Osteoblast (primary cell): ENCODE results near the gene ANAPC10. TPM values are rescaled to one million over a fixed set of nuclear protein-coding genes. Genes with fewer than 3 reads are reported as not detected.

ENCODE experiments used
- DNase-seq: peaks from one replicate; pipeline ENCODE4 v3.0.0; 2011; ENCODE audit warnings: low spot score, mixed read lengths; ENCODE audit not compliant: insufficient read length; ENCODE audit errors: missing footprints
- H2AFZ ChIP-seq: 2 replicates; pipeline ENCODE4 v1.6.0; 2011; ENCODE audit warnings: mild to moderate bottlenecking, low read length
- H3K27ac ChIP-seq: 2 replicates; pipeline ENCODE4 v1.5.1; 2011; ENCODE audit warnings: mild to moderate bottlenecking, low read depth, low read length, moderate library complexity
- H3K27me3 ChIP-seq: 2 replicates; pipeline ENCODE4 v1.6.0; 2012; ENCODE audit warnings: mild to moderate bottlenecking, control low read depth, inconsistent platforms, low read length, moderate library complexity; ENCODE audit not compliant: insufficient read depth
- H3K36me3 ChIP-seq: 2 replicates; pipeline ENCODE4 v1.5.1; 2011; ENCODE audit warnings: mild to moderate bottlenecking, low read length, control low read depth, moderate library complexity; ENCODE audit not compliant: insufficient read depth
- H3K4me1 ChIP-seq: 2 replicates; pipeline ENCODE4 v1.5.1; 2011; ENCODE audit warnings: mild to moderate bottlenecking, low read length, control low read depth, moderate library complexity; ENCODE audit not compliant: insufficient read depth
- H3K4me2 ChIP-seq: 2 replicates; pipeline ENCODE4 v1.6.0; 2011; ENCODE audit warnings: mild to moderate bottlenecking, low read length; ENCODE audit not compliant: insufficient read depth
- H3K4me3 ChIP-seq: fragments of 200-600 bp; sonication (generic); 3 replicates; pipeline ENCODE4 v1.5.1; 2012; ENCODE audit warnings: mild to moderate bottlenecking, low read length, inconsistent platforms; ENCODE audit not compliant: insufficient read depth
- H3K79me2 ChIP-seq: 2 replicates; pipeline ENCODE4 v1.6.0; 2012; ENCODE audit warnings: mild to moderate bottlenecking, low read length, control low read depth, inconsistent platforms; ENCODE audit not compliant: insufficient read depth
- H3K9me3 ChIP-seq: 2 replicates; pipeline ENCODE4 v1.5.1; 2011; ENCODE audit warnings: low read depth, low read length, control low read depth
- H4K20me1 ChIP-seq: 2 replicates; pipeline ENCODE4 v1.6.0; 2012; ENCODE audit warnings: mild to moderate bottlenecking, low read length, control low read depth; ENCODE audit not compliant: insufficient read depth
- CTCF ChIP-seq: IDR thresholded peaks from 2 replicates; pipeline ENCODE4 v1.5.1; 2011; ENCODE audit warnings: mild to moderate bottlenecking, low read depth, low read length, moderate library complexity; ENCODE audit errors: extremely low read depth
- total RNA-seq: library from RNA; depleted of rRNA; stranded (reverse); fragments of >200 nt; gene quantifications from 2 replicates; pipeline ENCODE4 v1.2.3, GENCODE V29; 2012

The ANAPC10 gene
- total RNA-seq, 1 donor: 22.8 TPM

- DNase-seq: no peak
Measured at GRCh38 chr4:145099653-145100052, 1.7 kb upstream of the ANAPC10 start.

DNA sequence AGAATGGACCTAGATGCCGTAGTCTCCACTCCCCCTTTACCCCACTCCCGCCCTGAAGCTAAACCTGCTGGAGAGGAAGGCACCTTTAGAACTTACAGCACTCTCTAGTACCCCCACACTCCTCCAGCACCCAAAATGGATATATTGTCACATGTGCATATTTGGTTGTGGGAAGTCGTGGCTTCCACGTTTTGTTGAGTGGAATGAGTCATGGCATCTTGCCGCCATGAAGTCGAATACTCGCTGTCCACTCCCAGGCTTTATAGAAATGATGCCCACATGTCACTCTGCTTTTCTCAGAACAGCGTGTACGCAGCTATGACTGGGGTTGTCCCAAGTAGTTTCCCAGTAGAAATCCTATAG is 660 bp upstream of the ANAPC10 start:
- H3K4me2 ChIP-seq: peak overlapping the region; percentile 87
- H3K36me3 ChIP-seq: peaks cover 16% of the 10 kb centered on the region
- no peak for TF ChIP-seq CTCF
- DNase-seq: peak; percentile 50
- H3K4me3 ChIP-seq: peak overlapping the region; percentile 92
- H3K4me1 ChIP-seq: peaks cover 26% of the 10 kb centered on the region
- H4K20me1 ChIP-seq: peaks cover 6% of the 10 kb centered on the region
- peaks cover 5% of the 10 kb centered on the region for H3K9me3 ChIP-seq
- H3K27me3 ChIP-seq: no peaks in the 10 kb centered on the region
- peaks cover 87% of the 10 kb centered on the region for H3K79me2 ChIP-seq
- peak overlapping the region; percentile 99 for H2AFZ ChIP-seq
- H3K27ac ChIP-seq: peak overlapping the region; percentile 97

More at GRCh38 chr4:145099653-145100052, 1.7 kb upstream of the ANAPC10 start:
- peak overlapping the region; percentile 92 for H3K4me3 ChIP-seq
- H4K20me1 ChIP-seq: peaks cover 6% of the 10 kb centered on the region
- H3K9me3 ChIP-seq: no peaks in the 10 kb centered on the region
- H3K36me3 ChIP-seq: peaks cover 11% of the 10 kb centered on the region
- H3K4me2 ChIP-seq: peak overlapping the region; percentile 87
- peak overlapping the region; percentile 97 for H3K27ac ChIP-seq
- peaks cover 83% of the 10 kb centered on the region for H3K79me2 ChIP-seq
- no peaks in the 10 kb centered on the region for H3K27me3 ChIP-seq
- peaks cover 26% of the 10 kb centered on the region for H3K4me1 ChIP-seq
- no peak overlapping the region for H2AFZ ChIP-seq
- no peak for TF ChIP-seq CTCF

DNA sequence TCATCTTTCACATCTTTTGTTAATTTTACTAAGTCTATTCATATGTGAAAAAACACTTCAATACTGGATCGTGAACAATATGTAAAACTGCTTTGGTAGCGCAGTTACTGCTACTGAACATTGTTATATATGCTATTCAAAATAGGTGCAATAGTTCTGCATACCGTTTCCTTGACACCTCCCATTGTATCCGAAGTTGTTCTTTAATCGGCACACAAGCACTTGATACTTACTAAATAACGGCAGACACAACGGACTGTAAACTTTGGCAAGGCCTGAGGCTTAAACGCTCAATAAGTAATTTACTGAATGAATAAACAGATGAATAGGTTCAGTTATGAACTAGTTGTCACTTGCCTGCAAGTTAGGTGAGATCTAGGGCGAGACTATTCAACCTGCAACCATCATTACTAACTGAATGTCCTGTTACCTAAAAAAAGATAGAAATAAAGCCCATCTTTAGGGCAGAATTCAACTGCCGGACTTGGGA is 620 bp downstream of the ANAPC10 start:
- Histone ChIP-seq H3K27me3 (no peaks in the 10 kb centered on the region), H2AFZ (peak overlapping the region; percentile 99), H3K4me3 (peak overlapping the region; percentile 92), H3K4me2 (peak overlapping the region; percentile 87), H3K9me3 (peaks cover 5% of the 10 kb centered on the region), H4K20me1 (no peaks in the 10 kb centered on the region), H3K79me2 (peaks cover 87% of the 10 kb centered on the region), H3K36me3 (peaks cover 29% of the 10 kb centered on the region), H3K27ac (peak overlapping the region; percentile 97), H3K4me1 (peaks cover 26% of the 10 kb centered on the region)
- no peak for DNase-seq
- no peak for TF ChIP-seq CTCF

DNA sequence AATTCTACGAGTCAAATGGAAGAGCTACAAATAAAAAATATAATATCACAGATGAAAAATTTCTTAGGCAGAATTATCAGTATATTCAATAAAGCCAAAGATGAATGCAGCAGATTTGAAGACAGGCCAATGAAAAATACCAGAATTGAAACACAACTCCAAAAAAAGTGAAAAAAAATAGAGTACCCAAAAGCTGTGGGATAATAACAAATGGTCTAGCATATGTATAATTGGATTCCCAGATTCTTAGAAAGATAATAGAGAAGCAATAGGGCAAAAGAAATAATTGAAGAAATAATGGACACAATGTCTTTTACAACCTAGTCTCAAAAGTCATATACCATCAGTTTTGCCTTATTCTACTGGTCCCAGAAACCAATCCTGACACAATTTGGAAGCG is 4.4 kb downstream of the ANAPC10 start:
- Histone ChIP-seq H3K9me3 (peaks cover 5% of the 10 kb centered on the region), H3K27me3 (no peaks in the 10 kb centered on the region), H3K79me2 (peaks cover 69% of the 10 kb centered on the region), H4K20me1 (no peaks in the 10 kb centered on the region), H3K4me2 (no peak overlapping the region), H3K4me1 (peaks cover 13% of the 10 kb centered on the region), H3K27ac (no peak overlapping the region), H3K36me3 (peaks cover 37% of the 10 kb centered on the region), H3K4me3 (no peak overlapping the region), H2AFZ (no peak overlapping the region)
- no peak for TF ChIP-seq CTCF
- DNase-seq: no peak
